HuH-7.5 (cell line): ENCODE measurements around the gene SLC40A1.

ENCODE experiments used
- DNase-seq: peaks from one replicate; pipeline ENCODE4 v3.0.0; 2011; ENCODE audit warnings: low spot score

SLC40A1 gene

GRCh38 chr2:189569295-189569910, 11.2 kb downstream of the SLC40A1 start:
- DNase-seq, result no peak

DNA sequence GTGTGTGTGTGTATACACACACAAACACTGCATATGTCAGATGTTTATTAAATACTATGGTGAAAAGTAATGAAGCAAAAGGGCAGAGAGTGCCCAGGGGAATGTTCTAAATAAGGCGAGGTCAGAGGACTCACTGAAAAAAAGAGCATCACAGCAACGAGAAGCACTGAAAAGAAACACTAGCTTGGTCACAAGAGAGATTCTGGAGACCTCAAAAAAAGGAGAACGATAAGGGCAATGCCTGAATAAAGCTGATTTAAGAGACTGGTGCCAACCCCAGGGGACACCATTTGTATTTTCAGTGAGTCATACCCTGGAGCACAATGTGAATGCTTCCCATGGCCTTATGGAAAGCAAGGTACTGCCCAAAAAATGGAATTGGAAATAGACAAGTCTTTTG, 14.5 kb downstream of the SLC40A1 start:
- DNase-seq, result no peak

GRCh38 chr2:189561371-189562038, 19.1 kb downstream of the SLC40A1 start:
- DNase-seq, result no peak

GRCh38 chr2:189560273-189560586, 20.4 kb downstream of the SLC40A1 start:
- no peak for DNase-seq

DNA sequence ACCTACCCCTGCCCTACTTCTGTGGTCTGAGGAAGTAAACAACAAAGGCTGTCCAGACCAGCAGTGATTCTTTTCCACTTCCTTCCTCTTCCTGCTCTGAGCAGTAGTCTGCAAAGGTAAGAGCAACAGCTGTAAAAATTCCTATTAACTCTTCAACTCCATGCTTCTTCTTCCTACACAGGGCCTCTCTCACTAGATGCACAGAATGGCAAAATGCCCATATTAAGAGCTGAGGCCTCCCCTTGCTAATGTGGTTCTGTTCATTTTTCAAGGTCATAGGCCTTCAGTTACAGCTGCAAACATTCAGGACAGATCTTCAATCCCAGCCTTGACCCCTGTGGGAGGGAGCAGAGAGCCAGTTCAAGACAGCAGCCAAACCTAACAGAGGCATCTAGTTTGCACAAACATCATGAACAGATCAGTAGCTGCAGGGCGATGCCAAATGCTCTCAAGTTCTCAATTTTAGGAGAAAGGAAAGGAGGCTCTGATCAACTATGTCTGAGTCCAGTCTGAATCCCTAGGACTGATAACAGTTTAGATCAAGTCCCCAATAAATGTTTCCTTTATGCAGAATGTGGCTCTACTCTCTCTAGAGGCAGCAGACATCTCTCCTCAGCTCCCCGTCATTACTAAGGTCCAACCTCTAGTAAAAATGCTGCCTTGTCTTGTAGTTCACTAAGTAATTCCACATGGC, 20.9 kb downstream of the SLC40A1 start:
- no peak for DNase-seq

DNA sequence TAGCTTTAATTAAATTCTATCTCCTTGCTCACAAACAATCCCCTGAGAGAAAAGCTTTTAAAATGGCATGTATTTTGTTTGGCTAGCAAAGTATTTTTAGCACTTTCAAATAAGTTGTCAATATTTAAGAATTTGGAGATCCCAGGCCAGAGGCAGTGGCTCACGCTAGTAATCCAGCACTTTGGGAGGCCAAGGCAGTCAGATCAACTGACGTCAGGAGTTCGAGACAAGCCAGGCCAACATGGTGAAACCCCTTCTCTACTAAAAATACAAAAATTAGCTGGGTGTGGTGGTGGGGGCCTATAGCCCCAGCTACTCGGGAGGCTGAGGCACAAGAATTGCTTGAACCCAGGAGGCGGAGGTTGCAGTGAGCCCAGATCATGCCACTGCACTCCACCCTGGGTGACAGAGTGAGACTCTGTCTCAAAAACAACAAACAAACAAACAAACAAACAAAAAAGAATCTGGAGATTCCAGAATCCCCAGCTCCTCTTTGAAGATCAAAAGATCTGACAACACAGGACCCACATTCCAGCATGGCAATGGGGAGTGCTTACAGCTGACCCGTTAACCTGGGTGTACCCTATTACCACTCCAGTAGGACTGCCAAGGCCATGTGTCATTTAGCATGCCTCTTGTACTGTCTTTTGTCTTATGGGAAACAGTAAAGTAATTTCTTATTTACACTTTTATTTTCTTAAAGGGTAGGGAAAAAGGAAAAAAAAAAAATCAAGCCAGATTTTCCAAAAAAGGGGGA, 21.9 kb downstream of the SLC40A1 start:
- no peak for DNase-seq

DNA sequence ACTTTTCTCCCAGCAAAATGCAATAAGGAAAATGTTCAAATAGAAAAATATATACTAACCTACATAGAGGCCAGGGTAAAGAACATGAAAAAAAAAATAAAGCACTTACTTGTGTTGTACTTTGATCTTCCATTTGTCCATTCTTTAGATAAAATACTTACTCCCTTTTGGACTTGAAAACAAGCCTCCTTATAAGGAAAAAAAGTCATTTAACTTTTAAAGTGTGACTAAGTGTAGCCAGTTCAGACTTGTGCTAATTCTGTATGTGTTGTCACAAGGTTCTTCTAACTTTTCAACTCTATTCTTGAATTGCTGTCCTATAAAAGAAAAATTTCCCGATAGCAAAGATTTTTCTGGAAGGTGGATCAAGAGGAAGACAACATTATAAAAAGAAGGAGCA, 23.2 kb downstream of the SLC40A1 start:
- no peak for DNase-seq

DNA sequence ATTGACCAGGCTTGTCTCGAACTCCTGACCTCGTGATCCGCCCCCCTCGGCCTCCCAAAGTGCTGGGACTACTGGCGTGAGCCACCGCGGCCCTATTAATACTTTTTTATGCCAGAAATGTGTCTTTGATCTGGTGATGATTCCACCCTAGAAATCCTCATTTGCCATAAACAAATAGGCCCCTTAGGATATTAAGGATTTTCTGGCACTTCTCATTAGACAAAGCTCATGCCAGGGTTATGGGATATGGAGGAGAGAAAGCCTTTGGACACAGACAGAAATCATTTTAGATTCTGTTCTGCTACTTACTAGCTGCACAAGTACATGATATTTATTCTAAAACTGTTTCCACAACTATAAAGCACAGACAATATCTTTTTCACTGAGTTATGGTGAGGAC, 24.1 kb downstream of the SLC40A1 start:
- DNase-seq, result no peak

DNA sequence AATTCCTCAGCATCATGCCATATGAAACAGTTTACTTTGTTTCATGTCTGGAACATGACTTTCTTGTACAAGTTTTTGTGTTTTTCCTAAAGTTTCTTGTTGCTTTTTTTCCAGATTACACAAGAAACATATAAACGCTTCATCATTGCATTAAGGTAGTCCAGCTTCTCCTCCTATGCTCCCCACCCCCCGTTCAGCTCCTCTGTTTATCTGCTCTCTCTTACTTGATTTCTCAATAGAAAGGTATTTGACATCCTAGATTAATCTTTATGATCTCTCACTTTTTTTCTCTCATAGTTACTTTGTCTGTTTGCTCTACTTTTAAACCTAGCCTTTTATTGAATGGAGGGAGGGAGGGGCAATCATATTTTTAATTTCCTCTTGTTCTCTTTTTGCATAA, 25.4 kb downstream of the SLC40A1 start:
- no peak for DNase-seq

DNA sequence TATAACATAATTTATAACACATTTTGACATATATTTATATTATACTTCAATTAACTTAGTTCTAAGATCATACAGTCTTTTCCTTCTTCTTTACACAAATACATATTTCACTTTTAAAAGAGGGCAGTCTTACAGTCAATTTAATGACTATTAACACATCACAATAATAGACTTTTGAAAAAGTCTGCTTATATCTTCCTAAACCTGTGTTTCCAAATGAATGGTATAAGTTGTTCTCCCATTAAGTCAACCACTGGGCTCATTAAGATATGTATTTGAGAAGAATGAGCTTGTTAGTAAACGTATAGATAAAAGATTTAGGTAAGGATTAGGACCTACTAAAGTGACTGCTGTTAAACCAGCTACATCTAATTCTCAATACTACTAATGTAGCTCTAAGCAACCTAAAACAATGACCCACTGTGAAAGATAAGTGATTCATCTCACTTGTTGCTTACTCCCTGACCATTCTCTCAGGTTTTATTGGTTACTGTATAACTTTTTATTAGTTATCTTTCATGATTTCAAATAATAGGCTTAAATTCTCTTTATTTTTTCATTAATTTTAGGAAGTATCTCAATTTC, 27.0 kb downstream of the SLC40A1 start:
- DNase-seq, result no peak

GRCh38 chr2:189552991-189553404, 27.6 kb downstream of the SLC40A1 start:
- no peak for DNase-seq

DNA sequence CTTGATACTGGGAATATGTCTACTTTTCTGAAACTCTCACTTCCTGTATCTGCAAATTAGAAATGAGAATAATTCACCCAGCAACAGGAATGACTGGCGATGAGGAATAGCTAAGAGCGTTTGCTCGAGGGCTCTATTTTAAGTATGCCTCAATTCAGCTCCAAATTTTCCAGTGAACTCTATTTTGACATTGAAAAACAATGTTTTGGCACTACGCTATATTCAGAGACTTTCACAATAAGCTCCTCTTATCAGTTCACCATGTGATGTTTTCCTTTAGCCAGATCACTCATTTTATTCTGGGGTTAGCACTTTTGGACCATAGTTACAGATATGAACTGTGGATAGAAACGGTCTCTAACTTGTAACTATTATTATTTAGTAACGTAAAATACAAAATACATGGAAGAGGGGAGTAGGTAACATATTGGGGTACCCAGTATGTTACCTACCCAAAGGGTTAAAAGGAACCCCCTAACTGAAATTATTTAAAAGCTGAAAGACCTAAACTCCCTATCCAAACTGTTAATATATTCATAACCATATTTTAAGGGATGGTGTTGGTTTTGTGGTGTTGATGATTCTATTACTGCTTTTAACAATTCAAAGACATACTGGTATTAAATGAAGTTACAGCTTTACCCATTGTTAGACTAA, 28.1 kb downstream of the SLC40A1 start:
- no peak for DNase-seq

- no peak for DNase-seq
These were observed 28.8 kb downstream of the SLC40A1 start for GRCh38 chr2:189551808-189552207.

DNA sequence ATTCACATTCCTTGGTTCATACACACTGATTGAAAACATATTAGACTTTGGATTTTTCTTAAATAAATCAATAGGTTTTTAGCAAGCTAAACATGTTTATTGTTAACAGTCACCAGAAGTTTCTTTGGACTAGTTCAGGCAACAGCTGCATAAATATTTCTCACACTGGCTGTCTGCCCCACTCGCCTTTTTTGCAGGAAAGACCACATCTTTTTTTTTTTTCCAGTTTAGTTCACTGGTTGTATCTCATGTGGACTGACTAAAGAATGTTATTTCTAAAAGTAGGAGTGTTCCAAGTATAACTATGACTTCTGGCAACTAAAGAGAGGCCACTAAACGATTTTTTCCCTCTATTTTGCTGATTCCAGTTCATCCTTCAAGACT, 31.1 kb downstream of the SLC40A1 start:
- DNase-seq, result no peak

GRCh38 chr2:189548666-189549448, 31.7 kb downstream of the SLC40A1 start:
- DNase-seq, result no peak

DNA sequence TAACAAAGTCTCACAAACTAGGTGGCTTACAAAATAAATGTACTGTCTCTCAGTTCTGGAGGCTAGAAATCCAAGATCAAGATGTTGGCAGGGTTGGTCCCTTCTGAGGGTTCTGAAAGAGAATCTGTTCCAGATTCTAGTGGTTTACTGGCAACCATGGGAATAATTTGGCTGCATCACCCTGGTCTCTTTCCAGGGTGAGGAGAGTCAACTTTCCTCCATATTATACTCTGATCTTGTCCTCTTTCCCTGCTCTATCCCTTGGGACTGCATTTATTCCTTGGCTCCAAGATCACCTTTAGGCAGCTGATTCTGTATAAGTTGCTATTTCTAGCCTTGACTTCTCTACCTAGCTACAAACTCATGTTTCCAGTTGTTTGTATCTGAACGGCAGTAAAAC, 35.2 kb downstream of the SLC40A1 start:
- DNase-seq, result no peak

- no peak for DNase-seq
These were observed 36.1 kb downstream of the SLC40A1 start for GRCh38 chr2:189544318-189545042.

DNA sequence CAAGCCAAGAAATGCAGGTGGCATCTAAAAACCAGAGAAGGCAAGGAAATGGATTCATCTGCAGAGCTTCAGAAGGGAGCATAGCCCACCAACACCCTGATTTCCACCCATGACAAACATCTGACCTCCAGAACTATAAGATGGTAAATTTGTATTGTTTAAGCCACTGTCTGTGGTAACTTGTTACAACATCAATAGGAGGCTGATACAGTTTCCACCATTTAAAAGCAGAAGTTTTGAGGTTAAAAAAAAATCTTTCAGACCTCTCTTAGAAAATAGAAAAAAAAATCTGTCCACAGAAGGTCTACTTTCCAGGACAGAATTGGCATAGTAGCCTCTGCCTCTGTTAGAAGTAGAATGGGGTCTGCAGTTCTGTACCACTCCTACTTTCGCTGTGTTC, 37.2 kb downstream of the SLC40A1 start:
- DNase-seq, result no peak

DNA sequence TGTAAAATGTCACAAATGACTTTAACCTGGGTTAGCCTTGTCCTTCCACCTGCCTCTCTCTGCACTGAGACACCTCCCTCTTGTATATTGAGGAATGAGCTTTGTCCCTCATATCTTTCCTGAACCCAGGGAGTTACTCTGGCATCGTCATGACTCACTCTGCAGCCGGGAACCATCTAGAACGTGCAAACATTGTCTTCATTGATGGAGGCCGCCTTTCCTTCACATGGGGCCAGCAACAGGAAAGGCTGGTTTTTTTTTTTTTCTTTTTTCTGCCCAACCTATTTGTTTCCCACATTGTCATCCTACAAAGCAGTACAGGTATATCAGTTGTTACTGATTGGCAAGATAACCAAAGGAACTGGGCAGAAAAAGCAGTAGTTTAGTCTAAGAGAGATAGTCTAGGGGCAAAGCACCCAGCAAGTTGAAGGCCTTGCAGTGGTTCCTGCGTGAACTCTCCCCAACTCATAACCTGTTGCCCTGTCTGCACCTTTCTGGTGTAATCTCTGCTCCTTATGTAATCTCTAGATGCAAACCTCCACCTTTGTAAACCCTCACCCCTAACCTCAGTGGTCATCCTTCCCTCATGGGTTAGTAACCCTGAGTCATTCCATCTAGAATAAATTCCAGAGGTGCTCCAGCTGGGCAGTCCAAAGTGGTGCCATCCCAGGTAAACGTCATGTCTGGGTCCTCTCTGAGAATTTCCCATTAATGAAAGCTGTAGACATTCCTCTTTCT, 38.3 kb downstream of the SLC40A1 start:
- DNase-seq, result no peak

- DNase-seq, result no peak
These were observed 39.0 kb downstream of the SLC40A1 start for GRCh38 chr2:189541591-189541990.
